GM10266 (cell line): ENCODE data around the gene FAM81B.

Source experiments
- DNase-seq: peaks from one replicate; pipeline ENCODE4 v3.0.0; 2012; ENCODE audit errors: extremely low spot score
- CTCF ChIP-seq: IDR thresholded peaks from 2 replicates; pipeline ENCODE4 v1.5.1; 2012; ENCODE audit warnings: mild to moderate bottlenecking, low read depth; ENCODE audit not compliant: control insufficient read depth, insufficient read depth; ENCODE audit errors: missing control alignments

The FAM81B gene

GRCh38 chr5:95460665-95461064 is 69.5 kb downstream of the FAM81B start:
- no peak for TF ChIP-seq CTCF
- DNase-seq: no peak

GRCh38 chr5:95471487-95471886 is 80.3 kb downstream of the FAM81B start:
- DNase-seq: no peak
- no peak for TF ChIP-seq CTCF

- no peak for TF ChIP-seq CTCF
- no peak for DNase-seq
Observed at GRCh38 chr5:95471942-95472341, 80.8 kb downstream of the FAM81B start.

- DNase-seq: no peak
- no peak for TF ChIP-seq CTCF
Observed at GRCh38 chr5:95484421-95484820, 93.3 kb downstream of the FAM81B start.

GRCh38 chr5:95486191-95486590 is 95.0 kb downstream of the FAM81B start:
- no peak for TF ChIP-seq CTCF
- DNase-seq: no peak

GRCh38 chr5:95487880-95488279 is 96.7 kb downstream of the FAM81B start:
- no peak for DNase-seq

More at GRCh38 chr5:95487880-95488279, 96.7 kb downstream of the FAM81B start:
- TF ChIP-seq CTCF: no peak
